Measurements from ENCODE around the gene KHSRP.

- TF ChIP-seq, protein P1, sequence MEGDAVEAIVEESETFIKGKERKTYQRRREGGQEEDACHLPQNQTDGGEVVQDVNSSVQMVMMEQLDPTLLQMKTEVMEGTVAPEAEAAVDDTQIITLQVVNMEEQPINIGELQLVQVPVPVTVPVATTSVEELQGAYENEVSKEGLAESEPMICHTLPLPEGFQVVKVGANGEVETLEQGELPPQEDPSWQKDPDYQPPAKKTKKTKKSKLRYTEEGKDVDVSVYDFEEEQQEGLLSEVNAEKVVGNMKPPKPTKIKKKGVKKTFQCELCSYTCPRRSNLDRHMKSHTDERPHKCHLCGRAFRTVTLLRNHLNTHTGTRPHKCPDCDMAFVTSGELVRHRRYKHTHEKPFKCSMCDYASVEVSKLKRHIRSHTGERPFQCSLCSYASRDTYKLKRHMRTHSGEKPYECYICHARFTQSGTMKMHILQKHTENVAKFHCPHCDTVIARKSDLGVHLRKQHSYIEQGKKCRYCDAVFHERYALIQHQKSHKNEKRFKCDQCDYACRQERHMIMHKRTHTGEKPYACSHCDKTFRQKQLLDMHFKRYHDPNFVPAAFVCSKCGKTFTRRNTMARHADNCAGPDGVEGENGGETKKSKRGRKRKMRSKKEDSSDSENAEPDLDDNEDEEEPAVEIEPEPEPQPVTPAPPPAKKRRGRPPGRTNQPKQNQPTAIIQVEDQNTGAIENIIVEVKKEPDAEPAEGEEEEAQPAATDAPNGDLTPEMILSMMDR (IDR thresholded peaks at IDR 0.05): no peak
- no peak for TF ChIP-seq POLR2A (IDR thresholded peaks at IDR 0.05)
These were observed 30.6 kb downstream of the KHSRP start for GRCh38 chr19:6393983-6394412.

Measured in thyroid gland (tissue), 4 donors.